Activated T-helper 1 cell treated with anti-CD3 and anti-CD28 coated beads, Interleukin-2, amount 50 U/mL, for 16 hours (primary cell): ENCODE measurements around the gene SDF4.

Experiments
- DNase-seq, 2 donors: peaks; one replicate each; pipeline ENCODE4 v3.0.0-alpha.2; 2020; ENCODE audit warnings: low read depth in 1 of 2, low spot score in 1 of 2

Gene SDF4, protein sequence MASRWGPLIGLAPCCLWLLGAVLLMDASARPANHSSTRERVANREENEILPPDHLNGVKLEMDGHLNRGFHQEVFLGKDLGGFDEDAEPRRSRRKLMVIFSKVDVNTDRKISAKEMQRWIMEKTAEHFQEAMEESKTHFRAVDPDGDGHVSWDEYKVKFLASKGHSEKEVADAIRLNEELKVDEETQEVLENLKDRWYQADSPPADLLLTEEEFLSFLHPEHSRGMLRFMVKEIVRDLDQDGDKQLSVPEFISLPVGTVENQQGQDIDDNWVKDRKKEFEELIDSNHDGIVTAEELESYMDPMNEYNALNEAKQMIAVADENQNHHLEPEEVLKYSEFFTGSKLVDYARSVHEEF

DNA sequence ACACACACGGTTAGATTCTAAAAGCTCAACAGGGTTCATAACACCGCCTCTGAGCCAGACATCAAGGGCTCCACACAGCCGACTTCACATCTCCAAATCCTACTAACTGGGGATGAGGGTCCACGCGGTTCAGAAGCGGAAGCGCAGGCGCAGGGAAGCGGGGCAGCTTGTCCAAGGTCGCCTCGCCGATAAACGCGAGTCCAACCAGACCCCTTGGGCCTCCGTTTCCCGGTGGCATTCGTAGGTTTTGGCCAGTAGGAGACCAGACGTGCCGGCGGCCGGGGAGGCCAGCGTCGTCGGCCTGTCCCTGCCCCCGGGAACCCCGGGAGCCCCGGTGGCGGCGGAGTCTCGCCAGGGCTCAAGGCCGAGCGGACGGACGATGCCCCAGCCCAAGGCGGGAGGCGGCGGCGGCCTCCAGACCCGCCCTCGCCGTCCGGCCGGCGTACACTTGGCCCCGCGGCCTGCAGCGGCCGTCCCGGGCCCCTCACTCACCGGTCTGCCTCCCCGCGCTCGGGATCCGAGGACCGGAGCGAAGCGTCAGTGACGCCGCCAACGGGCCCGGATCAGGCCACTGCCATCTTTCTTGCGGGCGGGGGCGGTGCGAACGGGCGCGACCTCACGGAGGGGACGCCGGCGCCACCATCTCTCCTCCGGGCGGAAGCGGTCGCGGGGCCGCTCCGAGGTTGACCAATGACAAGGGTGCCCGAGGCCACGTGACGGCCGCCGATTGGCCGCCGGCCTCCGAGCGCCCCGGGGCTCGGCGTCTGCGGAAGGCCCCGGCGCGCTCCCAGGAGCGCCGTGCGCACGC lies at the start of gene SDF4:
Gene SDF4, minus strand, starts transcription at position 602 of the 808 bp plus-strand sequence. CDS start 3,229 bp downstream, outside the sequence.
- DNase-seq, result peak; percentile 92 to 96

DNA sequence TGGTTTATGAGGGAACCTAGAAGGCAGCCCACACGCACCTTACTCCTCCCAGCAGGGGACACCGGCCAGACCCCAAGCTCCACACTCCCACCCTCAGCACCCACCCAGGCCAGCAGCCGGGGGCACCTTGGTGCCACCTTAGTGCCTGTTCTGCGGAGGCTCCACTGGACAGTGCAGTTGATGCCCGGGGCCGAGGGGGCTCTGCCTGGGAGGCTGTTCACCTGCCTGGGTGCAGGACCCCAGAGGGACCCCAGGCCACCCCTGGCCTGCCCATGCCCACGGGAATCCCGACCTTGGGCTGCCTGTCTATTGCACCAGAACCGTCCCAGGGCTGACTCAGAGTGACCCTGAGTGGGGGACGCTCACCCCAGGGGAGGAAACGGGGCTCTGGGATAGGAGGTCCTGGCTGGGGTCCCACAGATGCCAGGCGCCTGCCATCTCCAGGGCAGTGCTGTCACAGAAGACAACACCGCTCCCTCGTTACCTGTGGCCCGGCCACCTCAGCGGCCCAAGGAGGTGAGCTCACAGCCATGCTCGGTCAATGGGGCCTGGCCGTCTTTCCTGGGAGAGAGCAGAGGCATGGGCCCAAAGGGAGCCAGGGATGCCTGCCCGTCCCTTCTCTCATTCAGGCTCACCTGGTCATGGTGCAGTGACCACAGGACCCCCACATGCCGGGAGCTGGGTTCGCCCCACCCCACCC lies 49.1 kb upstream of the SDF4 start:
- no peak for DNase-seq

DNA sequence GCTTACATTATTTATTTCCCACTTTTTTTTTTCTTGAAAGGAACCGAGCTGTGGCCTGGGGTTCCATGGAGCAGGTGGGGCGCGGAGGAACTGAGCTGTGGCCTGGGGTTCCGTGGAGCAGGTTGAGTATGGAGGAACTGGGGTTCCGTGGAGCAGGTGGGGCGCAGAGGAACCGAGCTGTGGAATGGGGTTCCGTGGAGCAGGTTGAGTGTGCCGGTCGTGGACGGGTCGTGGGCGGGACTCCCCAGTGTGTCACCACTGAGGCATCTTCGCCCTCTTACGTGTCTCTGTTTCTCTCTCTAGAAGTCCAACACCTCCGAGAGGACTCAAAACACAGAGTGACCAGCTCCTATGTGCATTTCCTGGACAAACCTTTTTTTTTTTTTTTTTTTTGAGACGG lies 47.2 kb upstream of the SDF4 start:
- DNase-seq, result no peak

DNA sequence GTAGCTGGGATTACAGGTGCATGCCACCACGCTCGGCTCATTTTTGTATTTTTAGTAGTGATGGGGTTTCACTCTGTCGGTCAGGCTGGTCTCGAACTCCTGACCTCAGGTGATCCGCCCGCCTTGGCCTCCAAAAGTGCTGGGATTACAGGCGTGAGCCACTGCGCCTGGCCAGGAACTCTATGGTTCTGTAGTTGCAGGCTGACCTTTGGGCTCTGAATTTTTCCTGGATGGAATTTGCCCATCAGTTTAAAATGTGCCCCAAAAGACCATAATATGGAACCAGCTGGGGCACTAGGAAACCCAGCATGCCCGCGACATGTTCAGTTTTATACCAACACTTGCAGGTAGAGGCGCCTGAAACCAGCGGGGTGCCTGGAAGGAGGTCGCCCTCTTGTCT lies 46.8 kb upstream of the SDF4 start:
- no peak for DNase-seq

DNA sequence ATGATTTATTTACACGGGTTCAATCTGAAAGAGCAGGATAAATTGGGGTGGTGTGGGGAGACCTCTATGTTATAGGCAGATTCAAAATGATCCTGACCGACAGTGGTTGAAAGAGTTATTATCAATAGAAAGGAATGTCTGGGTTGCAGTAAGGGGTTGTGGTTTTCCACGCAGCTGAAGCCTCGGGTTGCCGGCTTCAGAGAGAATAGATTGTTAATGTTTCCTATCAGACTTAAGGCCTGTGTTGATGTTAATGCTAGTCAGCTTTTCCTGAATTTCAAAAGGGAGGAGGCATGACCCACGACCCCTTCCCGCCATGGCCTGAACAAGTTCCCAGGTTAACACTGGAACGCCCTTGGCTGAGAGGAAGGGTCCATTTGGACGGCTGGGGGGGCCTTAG lies 44.0 kb upstream of the SDF4 start:
- no peak for DNase-seq

DNA sequence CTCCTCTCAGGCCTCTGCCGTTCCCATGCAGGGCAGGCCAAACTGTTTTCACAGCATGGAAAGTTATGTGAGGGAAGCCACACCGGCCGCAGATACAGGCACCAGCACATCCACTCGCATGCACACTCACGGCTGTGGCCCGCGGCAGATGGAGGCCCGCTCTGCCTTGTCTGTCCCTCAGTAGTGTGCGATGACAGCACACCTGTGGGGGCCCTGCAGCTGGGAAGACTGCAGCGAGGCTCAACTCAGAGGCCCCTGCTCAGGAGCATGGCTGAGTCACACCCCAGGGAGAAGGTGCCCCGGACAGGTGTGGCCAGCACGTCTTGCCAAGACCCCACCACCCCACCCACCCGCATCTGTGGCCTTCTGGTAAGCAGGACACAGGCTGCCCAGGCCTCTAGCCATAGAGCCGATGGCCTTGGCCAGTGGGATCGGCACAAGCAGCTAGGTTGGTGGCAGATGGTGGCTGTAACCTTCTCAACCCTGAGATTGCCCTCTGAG lies 43.2 kb upstream of the SDF4 start:
- no peak for DNase-seq

DNA sequence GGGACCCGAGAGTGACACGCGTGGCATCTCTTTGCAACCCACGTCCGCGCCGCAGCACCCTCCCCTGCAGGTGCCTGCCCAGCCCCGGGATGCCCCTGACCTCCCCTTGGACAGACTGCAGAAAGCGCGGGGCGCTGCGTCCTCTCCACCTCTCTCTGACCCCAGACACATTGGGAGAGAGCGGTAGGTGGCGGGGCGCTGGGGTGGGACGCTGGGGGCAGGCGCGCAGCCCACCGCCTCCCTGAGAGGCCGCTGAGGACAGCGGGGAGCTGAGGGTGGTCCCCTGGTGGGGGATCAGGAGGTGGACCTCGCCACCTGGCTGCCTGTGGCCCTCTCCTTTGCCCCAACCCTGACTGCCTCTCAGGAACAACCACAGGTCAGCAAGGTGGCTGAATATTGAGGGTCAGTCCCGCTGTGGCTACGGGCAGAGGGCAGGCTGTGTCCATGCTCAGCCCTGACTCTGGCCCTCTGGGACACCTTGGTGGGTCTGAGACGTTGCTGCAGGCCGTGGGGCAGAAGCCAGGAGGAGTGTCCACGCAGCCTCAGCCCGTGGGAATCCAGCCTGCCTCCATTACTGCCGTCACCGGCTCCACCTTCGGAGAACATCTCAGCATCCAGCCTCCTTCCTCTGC lies 42.6 kb upstream of the SDF4 start:
- no peak for DNase-seq

DNA sequence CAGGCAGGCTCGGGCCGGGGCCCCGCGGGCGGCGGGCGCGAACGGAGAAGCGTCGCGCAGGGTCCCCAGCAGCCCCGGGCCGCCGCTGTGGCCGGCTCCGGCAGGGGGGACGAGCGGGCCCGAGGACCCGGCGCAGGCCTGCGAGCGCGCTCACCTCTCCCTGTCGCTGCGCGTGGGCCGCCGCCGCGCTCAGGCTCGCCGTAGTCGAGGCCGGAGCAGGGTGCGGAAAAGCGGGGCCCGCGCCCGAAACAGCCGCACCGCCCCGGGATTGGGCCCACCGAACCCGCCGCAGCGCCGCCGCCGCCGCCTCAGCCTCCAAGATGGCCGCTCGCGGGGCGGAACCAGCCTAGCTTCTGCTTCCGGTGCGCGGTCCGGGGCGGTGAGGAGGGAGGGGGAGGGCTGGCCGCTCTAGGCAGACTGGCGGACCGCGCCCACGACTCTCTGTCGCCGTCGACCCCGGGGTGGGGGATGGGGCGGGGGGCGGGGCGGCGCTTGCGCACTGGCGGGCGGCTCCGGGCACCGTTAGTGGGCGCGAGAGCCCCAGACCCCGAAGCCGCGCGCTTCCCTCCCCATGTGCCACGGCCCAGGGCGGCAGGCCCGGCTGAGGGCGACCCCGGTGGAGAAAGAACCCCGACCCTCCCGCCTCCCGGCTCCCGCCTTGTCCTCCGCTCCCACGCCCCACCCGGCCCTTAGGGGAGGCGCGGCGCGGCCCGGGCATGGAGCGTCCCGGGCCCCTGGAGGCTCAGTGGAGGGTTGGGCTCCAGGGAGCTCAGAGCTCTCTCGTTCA lies 41.9 kb upstream of the SDF4 start, which contains the start of gene UBE2J2:
Gene UBE2J2, minus strand, starts transcription at position 343 of the 787 bp plus-strand sequence. CDS start 5,862 bp downstream, outside the sequence.
- DNase-seq, result peak; percentile 89 to 92

DNA sequence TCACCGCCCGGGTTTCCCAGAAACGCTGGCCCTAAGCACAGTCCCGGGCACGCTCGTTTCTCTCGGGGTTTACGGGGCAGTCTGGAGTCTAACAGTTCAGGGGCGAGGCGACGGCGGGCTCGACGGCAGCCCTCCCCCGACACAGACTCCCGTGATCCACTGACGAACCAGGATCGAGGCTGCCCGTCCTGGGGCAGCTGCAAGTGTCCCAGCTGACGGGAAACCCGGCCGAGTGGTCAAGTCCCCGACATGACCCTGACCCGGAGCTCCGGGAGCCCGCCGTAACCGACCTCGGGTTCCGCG lies 41.4 kb upstream of the SDF4 start:
- no peak for DNase-seq

DNA sequence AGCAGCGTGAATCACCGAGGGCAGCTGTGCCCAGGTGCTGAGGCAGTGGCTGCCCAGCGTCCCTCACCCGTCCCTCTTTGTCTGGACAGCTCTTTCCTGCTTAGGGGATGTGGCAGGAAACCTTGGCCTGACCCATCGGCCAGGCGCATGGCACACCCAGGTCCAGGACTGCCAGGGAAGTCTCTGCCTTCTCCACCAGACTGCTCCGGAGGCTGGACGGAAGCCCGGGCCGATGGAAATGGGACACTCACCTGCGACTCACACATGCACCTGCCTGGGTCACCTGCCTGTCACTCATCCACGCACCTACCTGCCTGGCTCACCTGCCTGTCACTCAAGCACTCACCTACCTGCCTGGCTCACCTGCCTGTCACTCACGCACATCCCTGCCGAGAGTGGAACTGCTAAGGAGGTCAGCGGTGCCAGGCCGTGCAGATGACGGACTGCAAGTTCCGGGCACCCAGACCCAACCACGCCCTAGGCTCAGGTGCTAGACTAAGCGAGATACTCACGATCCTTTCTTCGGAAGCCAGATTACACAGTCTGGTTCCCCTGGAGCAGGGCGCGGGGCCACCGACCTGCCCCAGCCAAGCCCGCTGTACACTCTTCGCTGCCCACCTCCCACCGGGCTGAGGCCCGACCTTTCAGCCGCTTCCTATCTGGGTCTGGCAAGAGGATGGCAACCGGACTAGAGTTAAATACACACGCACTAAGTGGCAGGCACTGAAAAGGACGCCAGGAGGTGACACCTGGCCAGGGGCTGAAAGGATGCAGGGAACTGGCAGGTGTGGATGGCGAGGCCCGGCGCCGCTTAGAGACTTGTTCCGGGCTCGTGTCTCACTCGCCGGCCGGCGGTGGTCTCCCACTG lies 40.8 kb upstream of the SDF4 start:
- DNase-seq, result no peak

DNA sequence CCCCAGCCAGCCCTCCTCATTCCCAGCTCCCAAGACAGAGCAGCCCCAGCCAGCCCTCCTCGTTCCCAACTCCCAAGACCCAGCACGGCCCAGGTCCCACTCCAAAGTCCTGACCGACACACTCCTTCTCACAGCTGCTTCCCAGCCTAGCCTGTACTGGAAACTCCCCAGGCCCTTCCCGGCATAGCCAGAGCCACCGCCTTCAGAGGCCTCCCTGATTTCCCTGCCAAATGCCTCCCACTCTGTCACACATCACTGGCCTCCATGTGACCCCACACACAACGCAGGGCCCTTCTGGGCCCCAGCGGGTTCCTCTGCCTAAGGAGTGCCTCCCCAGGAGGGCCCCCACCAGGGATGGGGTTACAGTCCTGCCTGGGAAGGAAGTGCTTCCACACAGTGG lies 39.0 kb upstream of the SDF4 start:
- DNase-seq, result no peak

DNA sequence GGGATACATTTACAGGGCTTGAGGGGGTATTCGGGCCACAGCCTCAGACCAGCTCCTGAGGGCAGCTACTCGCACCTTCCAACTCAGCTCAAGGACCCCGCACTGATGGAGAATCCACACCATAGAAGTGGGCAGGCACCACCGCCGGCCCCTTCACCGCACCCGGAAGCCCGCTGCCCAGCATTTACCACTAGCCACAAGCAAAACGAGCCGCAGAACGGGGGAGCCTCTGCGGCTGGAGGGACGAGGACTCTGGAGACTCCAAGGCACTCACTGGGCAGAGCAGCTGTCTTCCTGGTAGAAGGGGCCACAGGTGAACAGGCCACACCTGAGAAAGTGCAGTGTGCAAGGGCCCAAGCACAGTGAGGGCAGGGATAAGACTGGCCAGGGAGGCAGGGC lies 36.5 kb upstream of the SDF4 start:
- DNase-seq, result no peak

DNA sequence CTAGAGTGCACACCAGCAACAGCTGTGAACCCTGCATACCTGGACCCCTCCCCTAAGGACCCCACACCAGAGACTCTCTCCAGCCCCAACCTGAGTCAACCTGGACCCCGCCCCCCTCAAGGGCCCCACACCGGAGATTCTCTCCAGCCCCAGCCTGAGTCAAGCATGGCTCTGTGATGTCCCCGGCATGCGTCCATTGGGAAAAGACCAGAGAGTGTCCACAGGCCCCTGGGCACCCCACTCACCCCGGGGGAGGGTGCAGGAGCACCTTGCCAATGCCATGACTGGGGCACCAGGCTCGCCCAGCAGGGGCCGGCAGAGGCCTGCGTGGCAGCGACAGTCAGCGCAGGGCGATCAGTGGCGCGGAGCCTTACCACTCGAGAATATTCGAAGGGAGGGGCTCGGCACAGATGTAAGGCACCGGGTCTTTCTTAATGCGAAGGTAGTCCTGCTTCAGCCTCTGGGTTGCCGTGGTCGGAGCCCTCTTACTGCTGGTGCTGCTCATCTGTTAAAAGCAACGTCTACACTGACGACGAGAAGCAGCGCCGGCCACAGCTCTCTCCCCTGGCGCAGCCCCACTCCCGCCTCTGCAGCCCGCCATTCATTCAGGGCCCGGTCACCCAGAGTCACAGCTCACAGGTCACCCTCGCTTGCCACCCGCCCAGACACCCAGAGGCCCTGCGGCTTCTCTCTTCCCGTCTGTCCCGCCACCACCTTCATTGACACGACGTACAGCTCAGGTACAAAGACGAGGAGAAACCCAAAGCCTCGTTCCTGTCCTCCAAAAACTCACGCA lies 35.9 kb upstream of the SDF4 start:
- no peak for DNase-seq

DNA sequence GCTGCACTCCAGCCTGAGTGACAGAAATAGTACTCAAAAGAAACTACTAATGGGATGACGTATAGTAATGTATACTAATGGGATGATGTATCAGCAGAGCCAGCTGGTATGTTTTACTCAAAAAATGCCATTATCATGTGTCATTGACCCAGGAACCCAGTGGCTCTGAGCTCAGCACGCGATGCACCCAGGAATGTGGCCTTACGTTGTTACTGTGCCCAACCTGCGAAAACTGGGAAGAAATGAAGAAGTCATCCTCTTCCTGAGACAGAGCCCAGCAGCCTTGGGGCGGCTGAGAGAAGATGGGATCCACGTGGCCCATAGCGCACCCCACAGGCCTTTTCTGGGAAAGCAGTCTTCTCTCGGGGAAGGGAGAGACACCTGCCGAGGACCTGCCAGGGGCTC lies 33.1 kb upstream of the SDF4 start:
- no peak for DNase-seq

DNA sequence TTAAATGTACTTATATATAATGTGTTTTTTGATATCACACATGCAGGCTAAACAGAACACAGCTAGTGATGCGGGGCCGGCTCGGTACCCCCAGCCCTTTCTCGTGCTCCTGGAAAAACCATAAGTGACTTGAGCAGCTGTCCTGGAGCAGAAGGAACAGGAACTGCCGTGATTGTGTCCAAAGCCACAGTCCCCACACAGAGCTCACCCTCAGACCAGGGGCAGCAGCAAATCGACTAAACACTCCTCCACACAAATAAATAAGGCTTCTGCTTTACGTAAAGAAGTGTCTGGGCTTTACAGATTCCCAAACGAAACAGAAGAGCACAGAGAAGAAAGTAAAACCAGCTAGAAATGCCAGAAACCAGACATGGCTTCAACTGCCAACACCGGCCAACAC lies 32.2 kb upstream of the SDF4 start:
- DNase-seq, result no peak

DNA sequence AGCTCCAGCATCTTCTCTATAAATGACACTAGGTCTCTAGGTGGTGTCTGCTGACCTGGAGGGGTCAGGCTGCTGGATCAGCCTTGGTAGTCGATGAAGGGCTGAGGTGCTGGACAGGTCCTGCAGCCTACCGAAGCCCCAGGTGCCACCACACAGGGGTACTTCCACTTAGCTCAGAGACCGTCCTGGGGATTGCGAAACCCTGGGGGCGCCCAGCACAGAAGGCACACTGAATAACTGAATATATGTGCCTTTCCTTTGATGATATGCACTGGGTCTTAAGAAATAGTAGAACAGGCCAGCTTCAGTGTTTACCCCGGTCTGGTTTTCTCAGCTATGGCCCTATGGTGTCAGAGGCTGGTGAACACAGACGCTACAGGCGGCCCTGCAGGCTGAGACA lies 31.0 kb upstream of the SDF4 start:
- DNase-seq, result no peak

DNA sequence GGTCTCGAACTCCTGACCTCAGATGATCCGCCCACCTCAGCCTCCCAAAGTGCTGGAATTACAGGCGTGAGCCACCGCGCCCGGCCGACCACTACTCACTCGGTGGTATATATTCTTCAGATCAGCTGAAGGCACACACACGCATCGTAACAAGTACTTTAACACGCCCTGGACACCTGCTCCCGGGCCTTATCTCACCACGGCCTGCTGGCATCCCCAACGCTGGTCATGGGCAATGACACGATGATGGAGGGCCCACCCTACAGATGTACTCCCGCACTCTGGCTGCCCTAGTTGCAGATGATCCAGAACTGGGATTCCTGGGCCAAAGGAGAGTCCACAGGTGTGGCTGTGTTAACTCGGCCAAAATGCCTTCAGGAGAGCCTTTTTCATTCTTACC lies 30.3 kb upstream of the SDF4 start:
- no peak for DNase-seq

DNA sequence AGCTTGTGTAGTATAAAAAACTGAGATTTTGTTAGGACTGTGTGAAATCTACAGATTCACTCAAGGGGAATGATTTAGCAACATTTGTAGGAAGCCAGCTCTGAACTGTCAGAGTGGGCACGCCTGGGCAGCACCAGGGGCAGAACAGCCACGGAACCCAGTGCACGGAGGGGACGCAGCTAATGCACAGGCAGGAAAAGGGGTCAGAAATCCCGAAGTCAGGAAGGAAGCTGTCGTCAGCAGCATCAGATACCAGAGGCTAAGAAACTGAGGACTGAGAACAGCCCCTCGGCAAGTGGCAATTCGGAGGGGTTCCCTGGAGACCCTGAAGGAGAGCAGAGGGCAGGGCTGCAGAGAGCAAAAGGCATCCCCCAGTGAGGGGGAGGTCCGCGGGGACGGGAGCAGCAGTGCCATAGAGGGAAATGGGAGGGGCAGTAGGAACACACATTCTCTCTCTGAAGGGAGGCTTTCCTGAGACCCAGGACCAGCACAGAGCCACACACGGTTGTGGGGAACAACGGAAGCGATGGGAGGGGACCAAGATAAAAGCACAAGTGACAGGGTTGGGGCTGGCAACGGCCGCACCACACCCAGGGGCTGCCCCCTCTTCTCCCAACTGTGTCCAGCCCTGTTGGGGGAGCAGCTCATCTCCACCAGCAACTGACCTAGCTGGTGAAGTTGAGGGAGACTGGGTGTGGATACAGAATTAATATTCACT lies 29.2 kb upstream of the SDF4 start:
- no peak for DNase-seq
